Coronary artery (tissue), 2 donors: ENCODE measurements around the gene GPC4.

Experiments
- DNase-seq: peaks from one replicate; pipeline ENCODE4 v3.0.0-alpha.2; 2017; ENCODE audit warnings: low spot score
- H3K27ac ChIP-seq, 2 donors: fragments of 200-600 bp; sonication (generic); one replicate each; pipeline ENCODE4 v1.5.1; 2016 to 2019
- H3K4me3 ChIP-seq: fragments of 200-600 bp; sonication (generic); 2 replicates; pipeline ENCODE4 v1.5.1; 2016; ENCODE audit warnings: mild to moderate bottlenecking, moderate library complexity
- TF ChIP-seq, protein P1 (sequence below): fragments of 200-600 bp; sonication (generic); IDR thresholded peaks from one replicate; pipeline ENCODE4 v1.5.1; 2019; ENCODE audit warnings: antibody characterized with exemption

GPC4 gene

DNA sequence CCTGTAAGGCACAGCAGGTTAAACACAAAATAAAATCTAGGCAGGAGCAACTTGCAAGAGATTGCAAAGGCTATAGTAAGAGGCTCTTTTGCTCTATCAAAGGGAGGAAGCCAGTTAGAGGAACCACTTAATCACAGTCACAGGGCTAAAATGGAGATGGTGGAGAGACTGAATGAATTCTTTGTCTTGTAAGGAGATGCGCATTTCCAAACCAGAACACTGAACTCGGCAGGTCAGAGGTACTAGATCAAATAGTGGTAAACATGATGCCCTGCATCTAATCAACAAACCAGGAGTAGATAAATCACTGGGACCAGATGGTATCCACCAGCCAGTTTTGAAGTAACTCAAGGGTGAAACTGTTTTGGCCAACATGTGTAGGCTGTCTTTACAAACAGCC lies 55.8 kb downstream of the GPC4 start:
- TF ChIP-seq, protein P1, sequence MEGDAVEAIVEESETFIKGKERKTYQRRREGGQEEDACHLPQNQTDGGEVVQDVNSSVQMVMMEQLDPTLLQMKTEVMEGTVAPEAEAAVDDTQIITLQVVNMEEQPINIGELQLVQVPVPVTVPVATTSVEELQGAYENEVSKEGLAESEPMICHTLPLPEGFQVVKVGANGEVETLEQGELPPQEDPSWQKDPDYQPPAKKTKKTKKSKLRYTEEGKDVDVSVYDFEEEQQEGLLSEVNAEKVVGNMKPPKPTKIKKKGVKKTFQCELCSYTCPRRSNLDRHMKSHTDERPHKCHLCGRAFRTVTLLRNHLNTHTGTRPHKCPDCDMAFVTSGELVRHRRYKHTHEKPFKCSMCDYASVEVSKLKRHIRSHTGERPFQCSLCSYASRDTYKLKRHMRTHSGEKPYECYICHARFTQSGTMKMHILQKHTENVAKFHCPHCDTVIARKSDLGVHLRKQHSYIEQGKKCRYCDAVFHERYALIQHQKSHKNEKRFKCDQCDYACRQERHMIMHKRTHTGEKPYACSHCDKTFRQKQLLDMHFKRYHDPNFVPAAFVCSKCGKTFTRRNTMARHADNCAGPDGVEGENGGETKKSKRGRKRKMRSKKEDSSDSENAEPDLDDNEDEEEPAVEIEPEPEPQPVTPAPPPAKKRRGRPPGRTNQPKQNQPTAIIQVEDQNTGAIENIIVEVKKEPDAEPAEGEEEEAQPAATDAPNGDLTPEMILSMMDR, result no peak
- DNase-seq, result no peak
- H3K27ac ChIP-seq, result no peak overlapping the region
- no peak overlapping the region for H3K4me3 ChIP-seq

- DNase-seq, result no peak
- Histone ChIP-seq H3K4me3 (no peak overlapping the region), H3K27ac (no peak overlapping the region)
- TF ChIP-seq, protein P1, result no peak
These were observed 62.1 kb downstream of the GPC4 start for GRCh38 chrX:133353233-133353632.

DNA sequence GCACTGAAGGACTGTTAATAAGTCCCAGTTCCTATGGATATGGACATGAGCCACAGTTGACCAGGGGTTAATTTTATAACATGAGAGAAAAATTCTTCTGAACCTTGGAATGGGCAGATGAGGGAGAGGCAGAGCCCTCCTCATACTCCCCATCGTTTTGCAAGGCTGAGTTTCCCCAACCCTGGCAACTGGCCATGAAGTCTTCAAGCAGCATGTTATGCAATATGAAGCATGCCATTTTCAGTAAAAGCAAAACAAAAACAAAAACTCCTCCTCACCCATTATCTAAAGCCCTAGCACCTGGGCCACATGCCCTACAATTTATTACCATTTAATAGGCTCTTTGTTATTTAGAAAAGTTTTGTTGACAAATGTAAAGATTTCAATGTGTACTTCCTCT lies 64.5 kb downstream of the GPC4 start:
- Histone ChIP-seq H3K27ac (no peak overlapping the region), H3K4me3 (no peak overlapping the region)
- TF ChIP-seq, protein P1, result no peak
- DNase-seq, result no peak

DNA sequence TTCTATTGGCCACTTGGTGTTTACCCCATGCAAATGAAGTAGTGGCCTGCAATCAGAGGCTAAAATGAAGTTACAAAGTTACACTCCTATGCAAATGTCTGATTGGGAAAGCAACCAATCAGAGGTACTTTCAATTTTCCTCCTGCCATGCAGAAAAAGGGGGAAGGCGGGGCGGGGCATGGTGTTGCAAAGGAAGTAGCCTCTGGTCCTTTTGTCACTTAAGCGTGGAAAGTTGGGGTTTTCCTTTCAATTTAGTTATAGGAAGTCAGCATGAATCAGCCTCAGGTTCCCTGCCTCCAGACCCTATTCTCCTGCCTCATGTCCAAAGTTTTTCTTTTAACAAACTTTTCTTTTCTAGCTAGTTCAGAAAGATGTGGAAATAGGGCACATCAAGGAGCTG lies 69.3 kb downstream of the GPC4 start:
- no peak overlapping the region for H3K4me3 ChIP-seq
- TF ChIP-seq, protein P1, result no peak
- H3K27ac ChIP-seq, result no peak overlapping the region
- no peak for DNase-seq

DNA sequence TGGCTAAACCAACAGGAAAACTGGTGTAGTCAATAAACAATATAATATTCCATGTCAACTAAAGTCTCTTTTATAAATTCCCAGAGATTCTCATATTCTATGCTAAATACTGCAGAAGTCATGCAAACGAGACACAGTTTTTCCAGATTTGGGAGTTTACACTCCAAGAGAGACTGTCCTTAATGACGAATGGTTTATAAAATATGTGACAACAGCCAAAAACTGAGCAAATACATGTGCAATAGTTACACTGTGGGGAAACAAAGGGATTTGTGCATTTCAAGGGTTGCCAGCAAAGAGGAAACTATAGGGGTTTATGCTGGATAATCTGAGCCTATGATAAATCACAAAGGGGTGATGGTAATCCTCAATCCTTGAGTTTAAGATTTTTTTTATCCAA lies 75.7 kb downstream of the GPC4 start:
- Histone ChIP-seq H3K4me3 (no peak overlapping the region), H3K27ac (no peak overlapping the region)
- no peak for DNase-seq
- TF ChIP-seq, protein P1, result no peak

- TF ChIP-seq, protein P1, result no peak
- DNase-seq, result no peak
- H3K27ac ChIP-seq, result no peak overlapping the region
These were observed 78.0 kb downstream of the GPC4 start for GRCh38 chrX:133337250-133337649.

DNA sequence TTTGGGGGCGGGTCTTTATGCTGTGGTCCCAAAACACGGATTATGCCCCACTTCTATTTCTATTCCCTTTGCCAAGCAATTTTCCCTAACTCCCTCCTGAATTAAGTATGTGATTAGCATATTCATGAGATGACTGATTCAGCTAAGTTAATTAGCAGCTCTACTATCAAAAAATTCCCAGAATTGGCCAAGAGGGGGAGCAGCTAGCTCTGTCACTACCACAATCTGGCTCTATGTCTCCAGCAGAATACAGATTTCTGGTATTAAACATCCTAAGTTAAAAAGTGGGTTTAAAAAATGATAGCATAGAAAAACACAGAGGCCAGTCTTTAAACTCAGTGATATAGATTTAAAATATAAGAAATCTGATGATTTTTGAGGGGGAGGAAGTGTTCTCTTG lies 80.3 kb downstream of the GPC4 start:
- Histone ChIP-seq H3K4me3 (no peak overlapping the region), H3K27ac (no peak overlapping the region)
- TF ChIP-seq, protein P1, result peak; percentile 28
- DNase-seq, result no peak

More at GRCh38 chrX:133337250-133337649, 78.0 kb downstream of the GPC4 start:
- no peak overlapping the region for H3K4me3 ChIP-seq
